ENCODE results near the gene NUDT1.

The NUDT1 gene

GRCh38 chr7:2208712-2209111 lies 33.3 kb upstream of the NUDT1 start:
- no peak for TF ChIP-seq CTCF (IDR thresholded peaks at IDR 0.05; ENCODE audit: insufficient read depth, missing control alignments)
- no peak for FAIRE-seq
- DNase-seq (ENCODE audit: insufficient read length, low spot score): no peak

- FAIRE-seq (no peak), DNase-seq (ENCODE audit: insufficient read length, low spot score) (peak; percentile 83)
- TF ChIP-seq CTCF (IDR thresholded peaks at IDR 0.05; ENCODE audit: insufficient read depth, missing control alignments): peak; percentile 58
Measured at GRCh38 chr7:2209146-2209960, 32.7 kb upstream of the NUDT1 start.

GRCh38 chr7:2209961-2210323 lies 32.1 kb upstream of the NUDT1 start:
- DNase-seq (ENCODE audit: insufficient read length, low spot score) (no peak), FAIRE-seq (no peak)
- TF ChIP-seq CTCF (IDR thresholded peaks at IDR 0.05; ENCODE audit: insufficient read depth, missing control alignments): no peak

GRCh38 chr7:2210551-2211258 lies 31.3 kb upstream of the NUDT1 start:
- DNase-seq (ENCODE audit: insufficient read length, low spot score) (no peak), FAIRE-seq (no peak)
- no peak for TF ChIP-seq CTCF (IDR thresholded peaks at IDR 0.05; ENCODE audit: insufficient read depth, missing control alignments)

- TF ChIP-seq CTCF (IDR thresholded peaks at IDR 0.05; ENCODE audit: insufficient read depth, missing control alignments): no peak
- no peak for DNase-seq (ENCODE audit: insufficient read length, low spot score)
- no peak for FAIRE-seq
Measured at GRCh38 chr7:2211259-2211880, 30.7 kb upstream of the NUDT1 start.

GRCh38 chr7:2211926-2212325 lies 30.1 kb upstream of the NUDT1 start:
- FAIRE-seq: no peak

More at GRCh38 chr7:2211926-2212325, 30.1 kb upstream of the NUDT1 start:
- DNase-seq (ENCODE audit: insufficient read length, low spot score): no peak
- TF ChIP-seq CTCF (IDR thresholded peaks at IDR 0.05; ENCODE audit: insufficient read depth, missing control alignments): no peak
